ENCODE results near the gene PDK2. TPM values are rescaled to one million over a fixed set of nuclear protein-coding genes. Genes with fewer than 3 reads are reported as not detected.

PDK2 gene
- total and polyA plus RNA-seq, 2 of the 4 experiments (the other 2 are of a cell fraction), result 26.7 to 104 TPM

DNA sequence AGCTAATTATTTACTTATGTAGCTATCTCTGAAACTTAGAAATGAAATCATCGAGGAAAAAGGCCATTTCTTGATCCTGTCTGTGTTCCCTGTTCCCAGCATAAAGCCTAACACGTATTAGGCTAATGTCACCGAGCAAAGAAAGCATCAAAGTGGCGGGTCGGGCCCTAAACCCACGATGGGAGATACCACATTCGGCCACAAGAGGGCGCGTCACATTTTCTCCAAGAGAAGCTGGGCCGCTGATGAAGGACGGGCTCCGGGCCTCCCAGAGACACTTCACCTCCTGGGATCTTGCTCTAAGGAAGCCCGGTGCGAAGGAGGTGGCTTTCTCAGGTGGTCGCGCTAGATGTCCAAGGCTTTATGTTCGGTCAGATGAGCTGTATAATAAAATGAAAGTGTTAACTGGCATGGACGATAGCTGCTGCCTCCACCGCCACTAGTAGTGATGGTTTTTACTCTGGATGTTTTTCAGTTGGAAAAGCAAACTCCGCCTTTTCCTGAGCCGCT is 853 bp upstream of the PDK2 start:
- Histone ChIP-seq H4K20me1 (ENCODE audit: insufficient read depth, low read length) (no peaks in the 10 kb centered on the region; the same call in 1 of the 2 replicates), H3K9ac (ENCODE audit: low read depth, low read length) (peak overlapping the region; percentile 62), H3K4me2 (ENCODE audit: low read depth, low read length) (peak overlapping the region; percentile 87), H3K14ac (replicated peaks; ENCODE audit: low read depth, low read length) (no peak overlapping the region; the same call in 1 of the 2 replicates), H3K18ac (ENCODE audit: low read depth, low read length) (peak overlapping the region; percentile 16; the same call in 1 of the 2 replicates), H2AK5ac (ENCODE audit: low read depth, low read length) (no peak overlapping the region), H3K36me3 (ENCODE audit: control insufficient read depth, insufficient read depth, low read length) (peaks cover 21% of the 10 kb centered on the region), H2BK5ac (ENCODE audit: low read depth, low read length, poor library complexity, severe bottlenecking) (peak overlapping the region; percentile 53), H3K4ac (ENCODE audit: low read depth, low read length) (peak overlapping the region; percentile 55), H4K91ac (ENCODE audit: insufficient read depth, low read depth, low read length) (no peak overlapping the region), H3K9me1 (ENCODE audit: insufficient read depth, low read length) (no peaks in the 10 kb centered on the region), H3K56ac (ENCODE audit: extremely low read depth, insufficient read depth, low read length) (peak overlapping the region; percentile 46; the same call in 1 of the 2 replicates), H3K9me3 (ENCODE audit: control insufficient read depth, insufficient read depth, low read length) (no peaks in the 10 kb centered on the region), H3K79me1 (ENCODE audit: low read depth in 1 of 2, low read length in 2 of 2) (peaks cover 6 to 13% of the 10 kb centered on the region in 2 experiments; a peak in 3 of 4 replicates), H2BK15ac (ENCODE audit: low read depth, low read length) (peak overlapping the region; percentile 40; the same call in 2 of the 3 replicates), H2AFZ (replicated peaks; ENCODE audit: low read length, poor library complexity) (peak overlapping the region; percentile 95), H3K4me3 (ENCODE audit: insufficient read depth, low read depth, low read length) (peak overlapping the region; percentile 39), H3K23ac (ENCODE audit: low read depth, low read length) (peak overlapping the region; percentile 21; the same call in 1 of the 2 replicates), H3K4me1 (ENCODE audit: control insufficient read depth, insufficient read depth, low read length) (peaks cover 5% of the 10 kb centered on the region; the same call in 1 of the 2 replicates), H4K8ac (ENCODE audit: low read depth in 2 of 2, low read length in 2 of 2) (peak overlapping the region; percentile 68 to 84), H4K5ac (ENCODE audit: low read depth, low read length) (peak overlapping the region; percentile 19), H2BK20ac (ENCODE audit: low read depth, low read length) (peak overlapping the region; percentile 12; the same call in 1 of the 2 replicates), H3K27ac (ENCODE audit: insufficient read depth, low read length) (peak overlapping the region; percentile 36; the same call in 1 of the 2 replicates), H3K27me3 (ENCODE audit: control insufficient read depth, insufficient read depth, low read length) (no peaks in the 10 kb centered on the region), H2BK120ac (ENCODE audit: low read depth, low read length) (peak overlapping the region; percentile 50), H2AK9ac (replicated peaks; ENCODE audit: low read depth, low read length, poor library complexity) (peak overlapping the region; percentile 89)
- TF ChIP-seq FOS (IDR thresholded peaks at IDR 0.05; ENCODE audit: low read depth, low read length) (no peak), RAD21 (IDR thresholded peaks at IDR 0.05; ENCODE audit: low read length) (peak; percentile 65), CHD1 (IDR thresholded peaks at IDR 0.05; ENCODE audit: low read depth, low read length) (no peak), RCOR1 (IDR thresholded peaks at IDR 0.05; ENCODE audit: insufficient replicate concordance, low read length) (no peak), MAFK (IDR thresholded peaks at IDR 0.05; ENCODE audit: low read depth, low read length) (no peak), MXI1 (IDR thresholded peaks at IDR 0.05; ENCODE audit: borderline replicate concordance, low read depth, low read length) (0 out of 2 replicates have a peak, but pooled peaks have one; percentile 18), BHLHE40 (IDR thresholded peaks at IDR 0.05; ENCODE audit: low read depth, low read length) (no peak), SMC3 (IDR thresholded peaks at IDR 0.05; ENCODE audit: low read depth, low read length) (peak; percentile 70), MAZ (IDR thresholded peaks at IDR 0.05; ENCODE audit: borderline replicate concordance, low read depth, low read length) (0 out of 2 replicates have a peak, but pooled peaks have one; percentile 14)
- TF ChIP-seq, protein P1, sequence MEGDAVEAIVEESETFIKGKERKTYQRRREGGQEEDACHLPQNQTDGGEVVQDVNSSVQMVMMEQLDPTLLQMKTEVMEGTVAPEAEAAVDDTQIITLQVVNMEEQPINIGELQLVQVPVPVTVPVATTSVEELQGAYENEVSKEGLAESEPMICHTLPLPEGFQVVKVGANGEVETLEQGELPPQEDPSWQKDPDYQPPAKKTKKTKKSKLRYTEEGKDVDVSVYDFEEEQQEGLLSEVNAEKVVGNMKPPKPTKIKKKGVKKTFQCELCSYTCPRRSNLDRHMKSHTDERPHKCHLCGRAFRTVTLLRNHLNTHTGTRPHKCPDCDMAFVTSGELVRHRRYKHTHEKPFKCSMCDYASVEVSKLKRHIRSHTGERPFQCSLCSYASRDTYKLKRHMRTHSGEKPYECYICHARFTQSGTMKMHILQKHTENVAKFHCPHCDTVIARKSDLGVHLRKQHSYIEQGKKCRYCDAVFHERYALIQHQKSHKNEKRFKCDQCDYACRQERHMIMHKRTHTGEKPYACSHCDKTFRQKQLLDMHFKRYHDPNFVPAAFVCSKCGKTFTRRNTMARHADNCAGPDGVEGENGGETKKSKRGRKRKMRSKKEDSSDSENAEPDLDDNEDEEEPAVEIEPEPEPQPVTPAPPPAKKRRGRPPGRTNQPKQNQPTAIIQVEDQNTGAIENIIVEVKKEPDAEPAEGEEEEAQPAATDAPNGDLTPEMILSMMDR (conservative IDR thresholded peaks at IDR 0.05; ENCODE audit: low read depth, low read length), result peak; percentile 74
- ATAC-seq (ENCODE audit: low read depth) (peak; percentile 63), DNase-seq (peak; percentile 81)
- dilution Hi-C loops (cut with HindIII; ENCODE audit: low sequenced_read_pairs, unreplicated experiment) (no loop called here), intact Hi-C loops (cut with micrococcal nuclease) (loop anchor here (1.0 to 2.0 kb wide), 3 partner anchors 55 to 203 kb away; no protein-coding TSS in a partner anchor), in situ Hi-C loops (cut with MboI; ENCODE audit: low sequenced_read_pairs) (loop anchor here (5.0 kb wide), 1 partner anchor 203 kb away; no protein-coding TSS in a partner anchor)
- BruUV-seq (replicated peaks), result no TSS peak
- WGBS, 2 experiments (ENCODE audit: extremely low coverage in 2 of 2, insufficient read length in 1 of 2), result 7% methylated on average over 5 of the region's 21 CpGs; no CpG with 5 or more reads in 1 of the 2 experiments
- ChIA-PET POLR2A (ENCODE audit: unreplicated experiment) (interaction anchor here (1.6 kb wide), 1 partner anchor 67 kb away, joined by 4 read pairs; no protein-coding TSS in a partner anchor), CTCF (interaction anchor here (0.6 to 2.5 kb wide), 20 partner anchors 14 to 239 kb away, joined by 3 to 15 read pairs (median 4); partner anchors contain the start of gene ITGA3)
